ENCODE measurements around the gene NAT16.
"Not testable (repeated sequence)": the region's sequence is repeated elsewhere in the genome, so short reads cannot be mapped to it uniquely, and the experiment has no call there.

Gene NAT16

GRCh38 chr7:101202603-101202918 lies 22.5 kb upstream of the NAT16 start:
- DNase-seq (ENCODE audit: low spot score), result no peak

GRCh38 chr7:101201695-101202602 lies 21.9 kb upstream of the NAT16 start:
- no peak for DNase-seq (ENCODE audit: low spot score)

- DNase-seq (ENCODE audit: low spot score), result no peak
These were observed 20.9 kb upstream of the NAT16 start, which contains the start of gene MOGAT3 for GRCh38 chr7:101200862-101201599. TSS of gene MOGAT3 (minus strand) at chr7:101201036. CDS start at chr7:101200854, 182 bp downstream.

GRCh38 chr7:101200504-101200861 lies 20.4 kb upstream of the NAT16 start:
- DNase-seq (ENCODE audit: low spot score), result no peak

GRCh38 chr7:101199522-101199921 lies 19.4 kb upstream of the NAT16 start:
- not testable (repeated sequence) for DNase-seq (ENCODE audit: low spot score)

- no peak for DNase-seq (ENCODE audit: low spot score)
These were observed 18.4 kb upstream of the NAT16 start for GRCh38 chr7:101198476-101198875.

- no peak for DNase-seq (ENCODE audit: low spot score)
These were observed 17.9 kb upstream of the NAT16 start for GRCh38 chr7:101197991-101198390.

- no peak for DNase-seq (ENCODE audit: low spot score)
These were observed 15.8 kb upstream of the NAT16 start for GRCh38 chr7:101195884-101196283.

GRCh38 chr7:101189109-101189508 lies 9.0 kb upstream of the NAT16 start:
- DNase-seq (ENCODE audit: low spot score), result no peak

GRCh38 chr7:101186844-101187428 lies 6.8 kb upstream of the NAT16 start:
- DNase-seq (ENCODE audit: low spot score), result no peak

- no peak for DNase-seq (ENCODE audit: low spot score)
These were observed 6.1 kb upstream of the NAT16 start for GRCh38 chr7:101186194-101186593.

GRCh38 chr7:101185258-101185839 lies 5.3 kb upstream of the NAT16 start:
- no peak for DNase-seq (ENCODE audit: low spot score)

- DNase-seq (ENCODE audit: low spot score), result no peak
These were observed 380 bp downstream of the NAT16 start for GRCh38 chr7:101179713-101180112.

GRCh38 chr7:101179117-101179516 lies 976 bp downstream of the NAT16 start:
- no peak for DNase-seq (ENCODE audit: low spot score)

GRCh38 chr7:101177644-101178043 lies 2.4 kb downstream of the NAT16 start:
- no peak for DNase-seq (ENCODE audit: low spot score)

- DNase-seq (ENCODE audit: low spot score), result no peak
These were observed 4.4 kb downstream of the NAT16 start for GRCh38 chr7:101175664-101176063.

- no peak for DNase-seq (ENCODE audit: low spot score)
These were observed 5.7 kb downstream of the NAT16 start for GRCh38 chr7:101174322-101174854.

- DNase-seq (ENCODE audit: low spot score), result no peak
These were observed 6.3 kb downstream of the NAT16 start for GRCh38 chr7:101173752-101174244.

GRCh38 chr7:101172854-101173751 lies 7.0 kb downstream of the NAT16 start:
- DNase-seq (ENCODE audit: low spot score), result no peak

GRCh38 chr7:101172005-101172853 lies 7.9 kb downstream of the NAT16 start:
- DNase-seq (ENCODE audit: low spot score), result no peak

Measured in SK-N-DZ (cell line).